PC-9 (cell line): ENCODE measurements around the gene CHRNA4.

Experiments used
- CTCF ChIP-seq: fragments of 200-600 bp; sonication (generic); conservative IDR thresholded peaks from 2 replicates; pipeline ENCODE4 v1.6.1; 2017; ENCODE audit warnings: mixed run types, antibody characterized with exemption, mild to moderate bottlenecking, moderate library complexity
- EZH2 ChIP-seq: fragments of 200-600 bp; sonication (generic); IDR thresholded peaks from 2 replicates; pipeline ENCODE4 v1.8.0; 2017; ENCODE audit warnings: antibody characterized with exemption, low read depth

GRCh38 chr20:63307538-63308217 lies 53.5 kb downstream of the CHRNA4 start:
- no peak for TF ChIP-seq CTCF
- no peak for TF ChIP-seq EZH2
